ENCODE measurements around the gene ATG4B. TPM values are rescaled to one million over a fixed set of nuclear protein-coding genes. Genes with fewer than 3 reads are reported as not detected.
"Not testable (repeated sequence)": the region's sequence is repeated elsewhere in the genome, so short reads cannot be mapped to it uniquely, and the experiment has no call there.

The ATG4B gene
- total RNA-seq, 1 donor from 2014 or later = 112 TPM

GRCh38 chr2:241659150-241659739, 21.8 kb downstream of the ATG4B start:
- Mint-ChIP-seq H3K4me1 (no peaks in the 10 kb centered on the region), H3K27me3 (ENCODE audit: low read depth) (no peaks in the 10 kb centered on the region), H3K4me3 (peak overlapping the region; percentile 5), H3K36me3 (ENCODE audit: low read depth) (no peaks in the 10 kb centered on the region), H3K27ac (ENCODE audit: unreplicated experiment) (no peak overlapping the region), H3K9me3 (no peaks in the 10 kb centered on the region)
- DNase-seq (ENCODE audit: low read depth, low spot score) = peak; percentile 56
- peak; percentile 72 for TF ChIP-seq CTCF (conservative IDR thresholded peaks at IDR 0.05)

GRCh38 chr2:241660593-241661213, 23.2 kb downstream of the ATG4B start:
- H3K36me3 Mint-ChIP-seq (ENCODE audit: low read depth) = no peaks in the 10 kb centered on the region
- H3K27me3 Mint-ChIP-seq (ENCODE audit: low read depth) = no peaks in the 10 kb centered on the region
- no peak for TF ChIP-seq CTCF (conservative IDR thresholded peaks at IDR 0.05)
- no peak overlapping the region for H3K4me3 Mint-ChIP-seq
- no peak overlapping the region for H3K27ac Mint-ChIP-seq (ENCODE audit: unreplicated experiment)
- peaks cover 7% of the 10 kb centered on the region for H3K4me1 Mint-ChIP-seq
- no peak for DNase-seq (ENCODE audit: low read depth, low spot score)
- H3K9me3 Mint-ChIP-seq = no peaks in the 10 kb centered on the region

- not testable (repeated sequence) for H3K4me3 Mint-ChIP-seq; H3K9me3 Mint-ChIP-seq; H3K27me3 Mint-ChIP-seq (ENCODE audit: low read depth); H3K36me3 Mint-ChIP-seq (ENCODE audit: low read depth); DNase-seq (ENCODE audit: low read depth, low spot score); H3K27ac Mint-ChIP-seq (ENCODE audit: unreplicated experiment)
- peaks cover 19% of the 10 kb centered on the region for H3K4me1 Mint-ChIP-seq
Observed at GRCh38 chr2:241662731-241663130, 25.2 kb downstream of the ATG4B start.

- H3K4me3 Mint-ChIP-seq = peak overlapping the region; percentile 16
- no peaks in the 10 kb centered on the region for H3K27me3 Mint-ChIP-seq (ENCODE audit: low read depth)
- TF ChIP-seq CTCF (conservative IDR thresholded peaks at IDR 0.05) = no peak
- no peaks in the 10 kb centered on the region for H3K36me3 Mint-ChIP-seq (ENCODE audit: low read depth)
- no peak for DNase-seq (ENCODE audit: low read depth, low spot score)
- H3K27ac Mint-ChIP-seq (ENCODE audit: unreplicated experiment) = no peak overlapping the region
- H3K4me1 Mint-ChIP-seq = peaks cover 19% of the 10 kb centered on the region
- no peaks in the 10 kb centered on the region for H3K9me3 Mint-ChIP-seq
Observed at GRCh38 chr2:241665731-241666440, 28.4 kb downstream of the ATG4B start.

- Mint-ChIP-seq H3K27me3 (ENCODE audit: low read depth) (no peaks in the 10 kb centered on the region), H3K4me3 (peak overlapping the region; percentile 16), H3K9me3 (no peaks in the 10 kb centered on the region), H3K4me1 (peaks cover 19% of the 10 kb centered on the region), H3K27ac (ENCODE audit: unreplicated experiment) (peak overlapping the region; percentile 60), H3K36me3 (ENCODE audit: low read depth) (no peaks in the 10 kb centered on the region)
- TF ChIP-seq CTCF (conservative IDR thresholded peaks at IDR 0.05) = no peak
- peak; percentile 62 for DNase-seq (ENCODE audit: low read depth, low spot score)
Observed at GRCh38 chr2:241666627-241667400, 29.3 kb downstream of the ATG4B start.

Measured in neural crest cell (in vitro differentiated cells).